DMS53 treated with DMSO at 0.1 percent for 48 hours (cell line): ENCODE data around the gene BRS3.

Source experiments
- DNase-seq: peaks from one replicate; lab custom pipeline; 2025; ENCODE audit not compliant: unreplicated experiment; lab: John Stamatoyannopoulos, UW

The BRS3 gene

GRCh38 chrX:136493011-136493410 lies 5.3 kb downstream of the BRS3 start:
- no peak for DNase-seq

GRCh38 chrX:136495043-136495442 lies 7.3 kb downstream of the BRS3 start:
- DNase-seq = no peak

GRCh38 chrX:136496186-136496763 lies 8.5 kb downstream of the BRS3 start:
- DNase-seq = no peak

GRCh38 chrX:136496764-136497555 lies 9.2 kb downstream of the BRS3 start:
- peak; percentile 54 for DNase-seq

GRCh38 chrX:136497556-136498052 lies 9.9 kb downstream of the BRS3 start, which contains the start of gene HTATSF1:
Gene HTATSF1 (plus strand): TSS chrX:136497592. CDS start chrX:136497685, 93 bp downstream.
- peak; percentile 52 for DNase-seq

GRCh38 chrX:136519069-136519468 lies 31.3 kb downstream of the BRS3 start:
- no peak for DNase-seq

GRCh38 chrX:136523770-136524169 lies 36.0 kb downstream of the BRS3 start:
- DNase-seq = no peak

DNA sequence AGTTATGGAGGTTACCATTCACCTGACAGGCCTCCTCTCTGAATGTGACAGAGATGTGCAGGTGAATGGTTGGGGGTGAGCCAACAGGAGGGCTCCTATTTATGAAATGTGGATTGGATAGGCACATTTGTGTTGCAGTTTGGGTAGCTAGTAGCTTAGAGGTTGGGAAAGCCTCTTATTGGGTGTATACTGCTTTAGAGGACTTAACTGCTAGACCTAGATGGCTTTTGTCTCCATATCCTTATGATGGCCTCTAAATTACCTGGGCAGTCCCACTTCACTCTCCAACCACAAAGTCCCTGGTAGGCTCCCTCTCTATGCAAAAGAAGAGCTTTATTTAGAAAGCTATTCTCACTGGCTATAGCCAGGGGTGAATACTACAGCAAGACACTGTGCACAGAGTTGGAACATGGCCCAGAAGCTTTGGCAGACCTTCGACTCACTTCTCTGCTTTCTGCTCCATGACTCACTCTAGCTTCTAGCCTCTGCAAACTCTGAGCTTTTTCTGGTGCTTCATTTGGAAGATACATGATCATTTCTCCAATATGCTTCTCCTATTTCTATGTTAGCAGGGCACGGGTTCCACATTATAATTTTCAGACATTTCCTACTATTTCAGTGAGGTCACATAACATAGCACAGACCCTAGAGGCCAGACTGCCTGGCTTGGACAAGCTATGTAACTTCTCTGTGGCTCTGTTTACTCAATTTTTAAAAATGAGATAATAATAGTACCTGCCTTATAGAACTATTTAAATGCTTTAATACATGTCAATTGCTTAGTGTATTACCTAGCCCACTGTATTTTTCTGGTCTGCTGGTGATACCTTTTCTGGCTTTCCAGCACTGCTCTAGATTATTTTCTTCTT lies 38.2 kb downstream of the BRS3 start:
- DNase-seq = peak; percentile 12

DNA sequence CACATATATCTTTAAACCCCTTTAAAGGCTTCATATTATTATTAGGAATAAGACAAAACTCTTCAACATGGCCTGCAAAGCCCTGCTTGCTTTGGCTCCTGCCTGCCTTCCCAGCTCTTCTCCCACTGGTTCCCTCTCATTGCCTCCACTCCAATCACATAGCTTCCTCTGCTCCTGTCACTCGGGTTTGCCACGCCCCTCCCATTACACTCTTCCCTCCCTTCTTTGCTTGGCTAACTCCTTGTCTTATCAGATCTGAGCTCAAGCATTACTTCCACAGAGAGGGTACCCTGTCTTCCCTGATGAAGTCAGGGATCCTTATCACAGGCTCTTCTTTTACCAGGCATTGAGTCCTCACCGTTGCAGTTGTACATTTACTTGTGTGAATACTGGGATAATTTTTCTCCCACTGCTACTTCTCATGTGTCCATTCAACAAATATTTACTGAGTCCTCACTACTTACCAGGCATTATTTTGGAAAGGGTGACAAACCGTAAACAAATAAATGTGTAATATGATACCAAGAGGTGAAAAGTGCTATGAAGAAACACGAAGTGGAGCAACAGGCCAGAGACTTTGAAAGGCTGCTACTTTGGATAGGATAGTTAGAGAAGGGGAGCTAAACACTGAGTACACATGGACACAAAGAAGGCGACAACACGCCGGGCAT lies 41.0 kb downstream of the BRS3 start:
- peak; percentile 90 for DNase-seq

GRCh38 chrX:136529795-136530194 lies 42.0 kb downstream of the BRS3 start:
- no peak for DNase-seq

DNA sequence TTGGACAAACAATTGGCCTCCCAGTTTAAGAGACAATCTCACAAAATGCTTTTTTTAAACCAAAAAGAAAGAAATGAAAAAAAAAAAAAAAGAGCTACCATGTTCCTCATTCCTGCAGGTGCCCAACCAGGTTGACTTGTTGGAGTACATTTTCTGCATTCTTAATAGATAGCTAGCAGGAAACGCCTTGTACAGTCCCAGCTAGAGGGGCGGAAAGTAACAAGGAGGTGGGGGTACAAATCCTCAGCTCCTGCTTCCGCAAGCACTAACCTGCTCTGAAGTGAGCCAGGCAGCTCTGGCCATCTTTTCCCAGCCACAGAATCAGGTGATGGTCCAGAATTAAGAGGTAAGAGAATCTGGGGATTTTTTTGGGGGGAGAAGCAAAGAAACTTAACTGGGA lies 44.2 kb downstream of the BRS3 start, which contains the start of gene VGLL1:
Gene VGLL1 (plus strand): TSS at position 265 of the 400 bp plus-strand sequence. CDS start 3,806 bp downstream, outside the sequence.
- DNase-seq = no peak

DNA sequence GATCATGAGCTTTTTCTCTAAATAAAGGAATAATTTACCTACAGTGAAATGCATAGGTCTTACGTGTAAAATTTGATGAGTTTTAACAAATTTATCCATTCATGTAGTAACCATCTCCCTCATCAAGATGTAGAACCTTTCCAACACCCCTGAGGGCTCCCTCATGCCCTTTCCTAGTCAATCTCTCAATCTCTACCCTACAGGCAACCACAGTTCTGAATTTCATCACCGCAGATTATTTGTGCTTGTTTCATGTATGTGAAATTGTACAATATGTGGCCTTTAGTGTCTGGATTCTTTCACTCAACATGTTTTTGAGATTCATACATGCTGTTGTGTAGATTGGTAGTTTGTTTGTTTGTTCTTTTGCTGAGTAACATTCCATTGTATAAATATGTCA lies 46.4 kb downstream of the BRS3 start:
- no peak for DNase-seq

DNA sequence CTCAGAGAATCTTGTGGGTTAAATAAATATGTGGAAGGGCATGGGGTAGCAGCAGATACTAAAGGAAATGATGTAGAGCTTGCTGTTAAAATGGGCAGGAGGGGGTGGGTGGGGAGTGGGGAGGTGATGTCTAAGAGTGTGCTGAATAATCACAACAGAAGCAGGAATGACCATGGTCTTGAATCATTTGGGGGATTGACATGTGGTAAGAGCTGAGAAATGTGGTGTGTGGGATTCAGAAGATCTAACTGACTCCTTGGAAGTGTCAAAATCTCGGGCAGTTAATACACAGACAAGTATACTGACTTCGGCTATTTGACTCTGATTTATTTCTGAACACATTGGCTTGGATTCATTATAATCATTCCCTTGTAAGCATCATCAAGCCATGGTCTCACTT lies 51.1 kb downstream of the BRS3 start:
- DNase-seq = no peak

GRCh38 chrX:136540226-136540625 lies 52.5 kb downstream of the BRS3 start:
- DNase-seq = no peak

DNA sequence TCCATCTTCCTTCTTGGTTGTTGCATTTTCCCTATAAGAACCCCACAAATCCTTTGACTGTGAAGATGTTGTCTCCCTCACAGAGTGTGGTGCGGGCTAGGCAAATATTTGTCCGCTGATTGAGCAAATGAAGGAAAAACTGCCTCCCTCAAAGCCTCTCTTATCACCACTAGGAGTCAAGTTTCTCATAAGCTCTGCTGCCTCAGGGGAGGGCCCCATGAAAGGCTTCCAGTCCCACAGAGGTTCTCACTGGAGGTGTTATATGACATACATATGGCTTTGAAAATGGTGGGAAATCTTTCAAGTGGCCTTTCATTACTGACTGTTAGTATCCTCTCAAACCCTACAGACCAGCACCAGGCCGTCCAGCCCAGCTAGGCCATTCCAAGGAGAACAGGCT lies 53.5 kb downstream of the BRS3 start:
- no peak for DNase-seq

- no peak for DNase-seq
These were observed 54.5 kb downstream of the BRS3 start for GRCh38 chrX:136542281-136542680.
